EL (cell line): ENCODE data around the gene GPSM1.

Source experiments
- DNase-seq: peaks from one replicate; pipeline ENCODE4 v3.0.0-alpha.2; 2016

The GPSM1 gene

DNA sequence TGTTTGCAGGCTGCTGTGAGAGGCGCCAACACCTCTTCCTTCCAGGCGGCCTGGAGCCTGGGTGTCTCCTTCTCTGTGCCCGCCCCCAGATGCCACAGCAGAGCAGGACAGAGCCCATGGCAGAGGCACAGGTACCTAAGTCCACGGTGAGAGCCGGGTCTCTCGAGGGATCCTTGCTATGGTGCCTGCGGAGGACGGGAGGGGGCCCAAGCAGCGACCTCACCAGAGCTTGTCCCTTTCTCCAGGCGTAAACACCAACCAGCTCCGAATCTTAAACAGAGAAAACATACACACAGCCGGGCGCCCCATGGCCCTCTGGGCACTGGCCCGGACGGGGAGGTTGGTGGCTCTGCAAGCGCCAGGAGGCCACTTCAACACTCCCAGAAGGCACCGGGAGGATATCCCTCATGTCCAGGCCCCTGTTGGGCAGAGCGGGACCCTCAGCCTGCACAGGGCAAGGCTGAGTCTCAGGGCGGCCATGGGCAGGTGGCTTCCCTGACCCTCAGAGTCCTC is 35.3 kb upstream of the GPSM1 start:
- no peak for DNase-seq

DNA sequence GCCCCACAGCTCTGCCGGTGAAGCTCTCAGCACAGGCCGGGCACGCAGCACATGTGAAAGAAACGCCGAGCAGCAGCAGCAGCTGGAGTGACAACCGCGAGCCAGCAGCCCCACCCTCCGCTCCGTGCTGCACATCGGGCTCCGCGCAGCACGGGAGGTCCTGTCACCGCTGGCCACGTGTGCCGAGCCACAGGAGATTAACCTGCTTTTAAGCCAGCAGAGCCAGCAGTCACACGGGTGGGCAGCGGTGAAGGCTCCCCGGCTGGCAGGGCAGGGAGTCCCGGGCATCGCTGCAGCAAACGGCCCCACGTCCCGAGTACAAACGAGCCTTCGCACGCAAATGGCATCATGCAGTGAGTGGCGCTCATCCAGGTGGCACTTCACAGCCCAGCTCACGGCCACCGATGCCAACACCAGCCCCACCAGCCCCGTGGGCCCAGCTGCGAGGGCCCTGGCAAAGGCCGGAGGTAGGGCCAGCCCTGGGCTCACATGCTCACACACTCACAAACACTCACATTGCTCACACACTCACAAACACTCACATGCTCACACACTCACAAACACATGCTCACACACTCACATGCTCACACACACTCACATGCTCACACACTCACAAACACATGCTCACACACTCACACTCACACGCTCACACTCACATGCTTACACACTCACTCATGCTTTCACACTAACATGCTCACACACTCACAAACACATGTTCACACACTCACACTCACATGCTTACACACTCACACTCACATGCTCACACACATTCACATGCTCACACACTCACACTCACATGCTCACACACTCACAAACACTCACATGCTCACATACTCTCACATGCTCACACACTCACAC is 34.5 kb upstream of the GPSM1 start:
- DNase-seq: no peak

DNA sequence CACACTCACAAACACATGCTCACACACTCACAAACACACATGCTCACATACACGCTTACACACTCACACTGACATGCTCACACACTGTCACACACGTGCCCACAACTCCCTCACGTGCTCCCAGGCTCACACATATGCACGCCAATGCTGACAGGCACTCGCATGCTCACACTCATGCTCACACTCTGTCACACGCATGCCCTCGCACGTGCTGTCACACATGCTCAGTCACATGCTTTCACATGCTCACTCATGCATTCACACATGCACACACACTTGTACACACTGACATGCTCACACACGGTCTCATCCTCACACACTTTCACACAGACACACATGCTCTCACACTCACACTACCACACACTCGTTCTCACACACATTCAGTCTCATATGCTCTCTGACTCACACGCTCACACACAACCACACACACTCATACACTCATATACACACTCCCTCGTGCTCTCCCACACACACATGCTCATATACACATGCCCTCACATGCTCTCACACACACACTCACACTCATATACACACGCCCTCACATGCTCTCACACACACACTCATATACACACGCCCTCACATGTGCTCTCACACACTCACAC is 33.8 kb upstream of the GPSM1 start:
- no peak for DNase-seq

DNA sequence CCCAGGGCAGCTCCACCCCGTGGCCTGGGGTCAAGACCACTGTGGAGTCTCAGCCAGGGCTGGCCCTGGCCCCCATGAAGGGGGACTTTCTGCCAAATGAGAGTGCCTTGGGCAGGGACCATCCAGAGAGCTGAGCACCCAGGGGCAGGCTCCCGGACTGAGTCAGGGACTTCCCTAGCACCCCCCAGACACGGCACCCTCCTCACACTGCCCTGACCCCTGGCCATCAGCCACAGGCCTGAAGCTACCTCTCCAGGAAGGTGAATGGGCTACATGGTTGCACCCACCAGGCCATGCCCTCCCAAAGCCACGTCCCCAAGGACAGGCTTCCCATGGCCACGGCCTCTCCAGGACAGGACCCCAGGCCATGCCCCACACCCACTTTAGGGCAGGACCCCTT is 32.9 kb upstream of the GPSM1 start:
- no peak for DNase-seq

DNA sequence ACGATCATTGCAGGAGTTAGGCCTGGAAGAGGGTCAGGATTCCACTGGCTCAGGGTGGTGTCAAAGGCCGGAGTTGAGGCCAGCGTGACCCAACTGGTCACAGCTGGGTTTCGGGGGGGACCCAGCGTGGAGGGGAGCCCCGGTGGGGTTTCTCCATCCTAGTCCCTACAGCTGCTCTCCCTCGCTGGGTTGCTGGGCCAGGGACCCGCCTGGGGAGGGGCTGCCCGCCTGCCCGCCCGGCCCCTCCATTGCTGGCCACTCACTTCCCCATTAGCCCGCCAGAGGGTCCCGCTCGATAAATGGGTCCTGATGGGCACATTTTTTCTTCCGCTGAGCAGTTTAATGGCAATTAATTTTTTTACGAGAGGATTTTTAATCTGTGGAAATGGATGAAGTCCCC is 32.3 kb upstream of the GPSM1 start:
- no peak for DNase-seq

DNA sequence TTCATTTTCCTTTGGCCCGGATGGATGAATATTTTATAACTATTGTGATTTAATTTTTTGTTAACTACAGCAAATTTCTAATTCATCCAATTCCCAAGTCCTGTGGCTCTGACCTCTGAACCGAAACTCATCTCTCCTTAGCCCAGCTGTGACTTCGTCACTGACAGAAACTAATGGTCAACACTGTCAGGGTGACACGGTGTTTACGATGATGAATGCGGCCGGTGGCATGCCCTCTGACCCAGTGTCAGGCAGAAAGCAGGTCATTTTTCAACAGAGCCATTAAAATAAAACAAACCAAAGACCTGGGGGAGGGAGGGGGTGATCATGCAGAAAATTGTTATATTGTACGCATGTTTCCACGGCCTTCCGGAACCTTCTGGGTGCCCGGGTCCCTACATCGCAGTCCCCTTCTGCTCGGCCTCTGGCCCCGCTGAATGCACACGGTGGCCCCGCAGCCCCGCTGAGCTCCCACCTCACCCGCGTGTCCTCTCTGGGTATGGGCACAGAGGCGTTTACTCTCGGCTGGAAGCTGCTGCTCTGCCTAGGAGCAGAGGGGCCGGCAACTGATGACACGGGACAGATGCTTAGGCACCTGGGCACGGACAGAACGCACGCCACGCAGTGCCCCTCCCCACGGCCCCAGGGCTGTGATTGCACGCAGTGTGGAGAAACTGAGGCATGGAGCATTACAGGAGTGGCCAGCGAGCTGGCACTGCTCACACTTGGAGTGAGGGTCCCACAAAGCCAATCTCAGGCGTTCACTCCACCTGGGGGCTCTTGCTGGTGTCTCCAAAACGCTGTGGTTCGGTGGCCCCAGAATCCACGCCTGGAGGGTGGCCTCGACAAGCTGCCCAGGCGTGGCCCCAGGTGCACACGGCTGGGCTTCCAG is 31.6 kb upstream of the GPSM1 start:
- DNase-seq: no peak

DNA sequence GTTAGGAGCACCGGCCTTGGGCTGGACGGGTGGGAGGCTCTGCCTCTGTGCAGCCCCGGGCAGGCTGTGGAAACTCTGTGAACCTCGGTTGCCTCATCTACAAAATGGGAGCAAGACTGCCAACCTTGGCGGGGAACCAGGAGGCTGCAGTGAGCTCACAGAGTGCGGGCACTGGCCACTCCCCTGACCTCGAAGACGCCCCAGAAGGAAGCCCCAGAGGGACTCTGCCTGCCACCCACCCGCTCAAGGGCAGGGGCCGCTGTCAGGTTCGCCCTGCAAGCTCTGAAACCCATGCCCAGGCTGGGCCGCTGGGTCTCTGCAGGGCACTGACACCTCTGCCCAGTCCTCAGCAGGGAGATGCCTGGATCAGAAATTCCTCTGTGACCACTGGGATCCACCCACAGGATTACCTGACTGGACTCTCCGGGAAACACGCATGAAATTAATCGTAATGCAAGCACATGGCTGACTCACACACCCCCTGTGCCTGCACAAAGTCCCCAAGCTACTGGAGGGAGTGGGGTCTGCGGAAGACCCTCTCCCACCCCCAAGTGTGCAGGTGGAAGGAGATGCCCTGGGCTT is 30.8 kb upstream of the GPSM1 start:
- no peak for DNase-seq

DNA sequence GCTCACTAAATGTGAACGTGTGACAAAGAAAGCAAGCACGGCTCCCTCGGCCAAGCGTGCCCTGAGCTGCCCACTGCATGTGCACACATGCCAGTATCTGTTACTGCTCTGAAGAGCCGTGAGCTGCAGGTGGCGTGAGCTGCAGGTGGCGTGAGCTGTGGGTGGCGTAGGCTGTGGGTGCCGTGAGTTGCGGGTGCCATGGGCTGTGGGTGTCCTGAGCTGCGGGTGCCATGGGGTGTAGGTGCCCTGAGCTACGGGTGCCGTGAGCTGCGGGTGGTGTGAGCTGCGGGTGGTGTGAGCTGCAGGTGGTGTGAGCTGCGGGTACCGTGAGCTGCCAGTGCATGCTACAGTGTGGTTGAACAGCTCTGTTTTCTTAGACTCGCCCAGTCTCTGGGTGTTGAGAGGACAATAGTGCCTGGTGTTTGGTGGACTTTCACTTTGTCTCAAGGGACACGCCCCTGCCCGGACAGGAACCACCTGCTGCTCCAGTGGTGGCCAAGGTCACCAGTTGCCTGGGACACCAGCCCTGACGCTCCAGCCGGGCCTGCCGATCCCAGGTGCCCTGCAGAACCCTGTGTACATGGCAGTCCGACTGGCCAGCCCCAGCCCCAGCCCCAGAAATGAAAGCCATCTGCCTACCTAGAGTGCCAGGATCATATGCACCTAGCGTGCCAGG is 30.2 kb upstream of the GPSM1 start:
- DNase-seq: no peak

DNA sequence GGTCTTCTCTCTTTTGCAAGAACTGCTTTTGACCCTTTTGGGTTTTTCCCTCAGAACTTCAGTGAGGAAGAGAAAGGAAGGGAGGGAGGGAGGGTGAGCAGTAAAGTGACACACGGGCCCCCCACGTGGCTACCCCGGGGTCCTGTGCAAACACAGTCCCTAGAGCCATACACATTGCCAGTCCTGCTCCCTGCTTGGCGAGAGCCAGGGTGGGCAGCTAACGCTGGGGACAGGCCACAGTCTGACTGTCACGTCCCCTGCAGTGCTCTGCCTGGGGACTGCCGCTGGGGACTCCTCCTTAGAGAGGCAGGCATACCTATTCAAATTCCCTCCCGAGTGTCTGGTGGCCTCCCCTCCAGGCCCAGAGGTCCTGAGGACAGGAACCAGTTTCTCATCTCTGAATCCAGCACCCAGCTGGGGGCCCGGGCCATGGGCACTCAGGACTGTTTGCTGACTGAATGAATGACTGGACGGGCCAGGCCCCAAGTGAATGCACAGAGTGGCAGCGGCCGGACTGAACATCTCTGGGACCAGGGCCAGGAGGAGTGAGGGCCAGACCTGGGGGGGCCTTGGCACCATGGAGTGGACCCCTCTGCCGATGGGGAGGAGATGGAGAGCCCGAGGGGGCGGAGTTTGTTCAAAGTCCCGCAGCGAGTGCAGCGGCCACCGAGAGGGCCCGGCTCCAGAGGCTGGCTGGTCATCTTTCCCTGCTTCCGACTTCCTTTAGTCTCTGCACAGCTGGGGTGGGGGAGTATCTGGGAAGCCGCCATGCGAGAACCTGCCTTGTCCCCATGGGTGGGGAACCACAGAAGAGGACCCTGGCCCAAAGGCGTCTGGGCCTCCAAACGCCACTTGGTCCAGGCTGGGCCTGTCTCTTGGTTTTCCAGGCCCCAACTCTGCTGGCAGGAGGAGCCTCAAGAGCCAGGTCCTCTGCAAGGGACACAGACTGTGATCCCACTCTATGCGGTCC is 29.3 kb upstream of the GPSM1 start:
- DNase-seq: no peak

DNA sequence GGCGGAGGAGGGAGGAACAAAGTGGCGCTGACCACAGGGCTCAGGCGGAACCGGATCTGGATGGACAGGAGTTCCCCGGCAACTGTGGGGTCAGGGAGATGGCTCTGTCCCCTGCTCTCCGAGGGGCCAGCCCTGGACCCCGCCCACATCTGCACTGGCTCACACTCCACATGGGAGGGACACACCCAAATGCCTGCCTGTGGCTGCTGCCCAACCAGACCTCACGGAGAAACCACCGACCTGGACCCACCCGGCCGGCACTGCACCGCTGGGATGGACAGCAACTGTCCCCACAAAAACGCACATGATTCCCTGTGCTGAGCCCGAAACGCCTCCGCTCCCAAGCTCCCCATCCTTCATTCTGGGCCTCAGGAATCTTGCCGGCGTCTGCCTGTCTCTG is 28.2 kb upstream of the GPSM1 start:
- DNase-seq: no peak

DNA sequence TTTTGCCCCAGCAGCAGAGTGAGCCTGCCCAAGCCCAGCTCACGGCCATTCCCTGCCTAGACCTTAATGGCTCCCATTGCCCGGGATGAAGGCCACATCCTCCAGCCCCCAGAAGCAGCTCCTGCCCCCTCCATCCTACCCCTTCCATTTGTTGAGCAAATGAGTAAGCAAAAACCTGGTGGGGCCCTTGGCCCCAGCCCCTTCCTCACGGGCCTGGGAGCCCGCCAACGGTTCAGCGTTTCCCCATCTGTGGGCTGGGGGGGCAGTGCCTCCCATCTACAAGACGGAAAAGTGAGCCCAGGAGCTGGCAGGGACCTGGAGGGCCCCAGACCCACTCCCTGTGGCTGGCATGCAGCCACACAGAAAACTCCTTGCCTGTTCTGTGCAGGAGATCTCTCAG is 27.8 kb upstream of the GPSM1 start:
- DNase-seq: no peak

DNA sequence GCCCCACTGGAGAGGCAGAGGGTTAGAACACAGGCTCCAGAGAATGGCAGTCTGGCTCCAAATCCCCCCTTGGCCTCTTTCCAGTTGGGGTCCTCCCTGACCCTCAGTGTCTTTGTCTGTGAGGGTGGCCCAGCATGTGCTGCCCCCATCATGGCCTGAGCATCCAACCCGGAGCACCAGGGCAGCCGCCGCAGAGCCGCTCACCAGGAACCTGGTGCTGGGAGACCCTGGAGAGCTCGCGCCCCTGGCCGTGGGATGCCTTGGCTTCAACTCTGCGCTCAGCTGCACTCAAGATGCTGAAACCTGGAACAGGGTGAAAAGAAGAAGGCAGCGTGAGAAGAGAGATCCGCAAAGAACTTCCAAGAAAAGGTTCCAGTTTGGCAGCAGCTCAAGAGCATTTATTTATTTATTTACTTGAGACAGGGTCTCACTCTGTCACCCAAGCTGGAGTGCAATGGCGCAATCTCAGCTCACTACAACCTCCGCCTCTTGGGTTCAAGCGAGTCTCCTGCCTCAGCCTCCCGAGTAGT is 27.3 kb upstream of the GPSM1 start:
- DNase-seq: no peak

DNA sequence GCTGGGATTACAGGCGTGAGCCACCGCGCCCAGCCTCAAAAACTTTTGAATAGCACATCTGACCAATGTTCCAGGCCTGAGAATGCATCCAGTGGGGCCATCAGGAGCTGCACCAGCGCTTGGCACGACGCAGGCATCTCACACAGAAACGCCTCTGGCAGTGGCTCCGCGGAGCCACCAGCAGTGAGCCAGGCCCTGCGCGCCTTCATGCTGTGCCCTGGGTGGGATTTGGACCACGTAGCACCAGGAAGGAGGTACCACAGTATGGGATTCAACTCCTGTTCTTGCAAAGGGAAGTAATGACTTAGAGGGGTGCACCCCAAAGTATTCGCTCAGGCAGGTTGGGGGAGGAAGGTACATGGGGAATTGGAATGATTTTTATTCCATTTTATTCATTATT is 26.5 kb upstream of the GPSM1 start:
- no peak for DNase-seq

DNA sequence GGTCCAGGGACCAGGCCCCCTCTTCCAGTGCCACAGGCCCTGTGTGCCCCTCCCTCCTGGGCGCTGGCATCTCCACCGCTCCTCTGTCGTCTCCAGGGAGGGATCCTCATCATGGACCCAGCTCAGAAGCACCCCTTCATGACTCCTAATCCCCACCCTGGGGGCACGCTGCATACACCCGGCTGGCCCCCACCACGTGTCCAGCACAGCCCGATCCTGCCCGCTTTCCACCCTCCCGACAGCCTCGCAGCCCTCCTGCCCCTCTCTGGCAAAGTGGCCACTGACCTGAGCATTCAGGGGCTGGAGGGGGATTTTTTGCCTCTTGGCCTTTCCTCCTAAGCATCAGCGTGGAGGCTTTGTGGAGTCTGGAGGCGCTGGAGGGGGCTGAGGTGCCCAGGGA is 24.8 kb upstream of the GPSM1 start:
- DNase-seq: no peak

DNA sequence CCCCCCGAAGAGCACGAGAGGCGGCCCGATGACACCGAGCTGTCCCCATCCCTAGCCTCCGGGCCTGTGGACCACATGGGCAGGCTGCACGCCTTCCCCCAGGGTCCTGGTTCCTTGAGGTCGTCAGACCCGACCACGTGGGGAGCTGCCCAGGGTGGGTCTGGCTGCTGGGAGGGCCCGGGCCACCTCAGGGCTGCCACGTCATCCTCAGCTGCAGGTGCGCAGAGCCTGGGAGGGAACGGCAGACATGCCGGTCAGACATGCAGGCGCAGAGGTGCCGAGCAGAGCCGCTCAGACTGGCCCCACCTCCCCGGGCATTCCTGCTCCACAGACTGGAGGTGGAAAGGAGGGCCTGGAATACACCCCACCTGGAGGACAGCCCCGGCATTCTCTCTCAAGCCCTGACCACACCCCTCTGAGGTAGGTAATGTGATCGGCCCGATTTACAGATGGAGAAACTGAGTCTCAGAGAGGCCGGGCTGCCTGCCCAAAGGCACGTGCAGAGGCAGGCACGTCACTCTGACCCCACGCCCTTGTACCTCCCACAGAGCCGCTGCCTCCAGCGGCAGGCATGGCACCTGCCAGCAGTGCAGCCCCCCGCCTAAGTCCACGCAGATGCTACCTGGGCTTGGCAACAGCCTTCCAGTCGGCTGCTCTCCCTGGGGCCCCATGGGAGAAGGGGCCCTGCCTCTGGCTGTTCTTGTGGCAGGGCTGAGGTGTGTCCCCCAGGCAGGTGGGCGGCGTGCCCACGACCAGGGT is 24.1 kb upstream of the GPSM1 start:
- DNase-seq: no peak

DNA sequence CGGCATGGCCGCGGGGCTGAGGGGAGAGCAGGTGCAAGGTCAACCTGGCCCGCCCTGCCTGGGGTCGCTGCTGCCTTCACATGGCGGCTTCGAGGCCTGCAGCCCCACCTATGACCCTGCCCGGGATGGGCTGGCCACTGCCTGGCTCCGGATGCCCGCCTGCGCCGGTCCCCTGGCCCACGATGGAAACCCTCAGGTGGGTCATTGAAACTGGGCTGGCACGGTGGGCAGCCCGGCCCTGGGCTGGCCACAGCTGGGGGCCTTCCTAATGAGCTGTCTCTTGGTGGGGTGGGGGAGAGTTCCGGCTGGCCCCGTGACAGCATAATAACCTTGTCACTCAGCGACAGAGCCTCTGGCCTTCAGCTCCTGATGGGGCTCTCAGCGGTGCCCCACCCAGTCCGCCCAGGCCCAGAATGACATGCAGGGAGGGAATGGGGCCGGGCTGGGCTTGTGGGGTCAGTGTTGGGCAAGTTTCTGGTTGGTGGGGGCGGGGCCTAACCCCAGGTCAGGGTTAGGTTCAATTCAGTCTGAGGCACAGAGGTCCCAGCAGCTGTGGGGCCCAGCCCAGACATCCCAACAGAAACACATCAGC is 23.4 kb upstream of the GPSM1 start, which contains the start of gene CCDC187:
Gene CCDC187 (minus strand): TSS at position 270 of the 592 bp plus-strand sequence. CDS start 264 bp downstream, at position 6.
- no peak for DNase-seq

DNA sequence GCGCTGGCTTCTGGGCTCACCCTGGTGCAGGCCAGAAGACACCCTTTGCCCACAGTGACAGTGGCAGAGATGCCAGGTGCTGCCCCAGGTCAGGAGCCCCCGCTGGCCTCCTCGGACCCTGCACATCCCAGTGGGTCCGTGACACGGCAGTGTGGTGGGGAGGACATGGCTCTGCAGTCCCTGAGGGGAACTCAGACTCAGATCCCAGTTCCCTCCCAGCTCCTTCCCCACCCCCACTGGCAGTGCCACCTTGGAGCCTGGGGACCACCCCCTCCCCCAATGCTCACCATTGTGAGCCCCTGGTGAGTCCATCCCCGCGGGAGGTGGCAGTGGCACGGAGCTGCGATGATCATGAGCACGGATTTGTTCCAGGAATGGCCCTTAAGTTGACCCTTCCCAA is 22.9 kb upstream of the GPSM1 start:
- DNase-seq: no peak

DNA sequence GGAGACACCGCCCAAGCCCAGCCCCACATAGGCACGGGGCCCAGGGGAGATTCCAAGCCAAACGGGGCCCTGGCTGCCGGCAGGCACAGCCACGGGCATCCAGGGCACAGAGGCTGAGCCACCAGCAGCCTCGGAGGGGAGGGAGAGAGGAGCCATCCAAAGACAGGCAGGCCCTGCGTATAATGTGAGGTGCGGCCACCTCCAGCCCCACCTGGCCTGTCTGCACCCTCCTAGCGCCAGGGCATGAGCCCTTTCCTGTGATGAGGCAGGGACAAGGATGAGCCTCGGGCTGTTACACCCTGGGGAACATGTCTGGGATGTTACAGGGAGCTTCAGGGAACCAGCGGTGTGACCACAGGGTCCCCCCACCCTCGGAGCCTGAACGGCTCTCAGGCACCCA is 22.4 kb upstream of the GPSM1 start:
- no peak for DNase-seq

DNA sequence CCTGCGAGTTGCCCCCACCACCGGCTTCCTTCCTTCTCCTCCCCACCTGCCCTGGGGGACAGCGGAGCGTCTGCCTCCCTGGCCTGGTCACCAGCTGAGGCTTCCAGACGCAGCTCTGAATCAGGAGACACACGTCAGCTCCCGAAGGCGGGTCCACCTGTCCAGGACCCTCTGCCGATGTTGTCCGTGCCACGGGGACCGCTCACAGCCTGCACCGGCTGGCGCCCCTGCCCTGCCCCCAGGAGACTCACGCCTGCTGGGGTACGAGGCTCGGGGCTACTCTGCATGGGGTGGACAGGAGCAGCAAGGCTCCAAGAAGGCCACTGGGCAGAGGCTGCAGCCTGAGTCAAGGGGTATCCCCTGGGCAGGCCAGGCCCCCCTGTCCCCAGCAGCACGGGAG is 21.5 kb upstream of the GPSM1 start:
- DNase-seq: no peak
